Endothelial cell of umbilical vein (primary cell): ENCODE measurements around the gene CMSS1. TPM values are rescaled to one million over a fixed set of nuclear protein-coding genes. Genes with fewer than 3 reads are reported as not detected.

Source experiments
- BruUV-seq: library from RNA; stranded (reverse); fragments of 400-500 nt; replicated peaks from 2 replicates; lab custom pipeline; 2021; lab: Mats Ljungman, UMichigan
- CTCF ChIA-PET: fragments of 300-600, 350-600 bp; sonication (Branson Sonifier 250); formaldehyde crosslinking; loops from one replicate; lab custom pipeline; 2021; ENCODE audit warnings: antibody characterized with exemption, inconsistent platforms; lab: Charles Lee
- POLR2A ChIA-PET: fragments of 300-600, 350-600 bp; sonication (Branson Sonifier 250); formaldehyde crosslinking; loops from one replicate; lab custom pipeline; 2021; ENCODE audit warnings: antibody characterized with exemption, inconsistent platforms; lab: Charles Lee
- DNase-seq: peaks from one replicate; pipeline ENCODE4 v3.0.0-alpha.2; 2011; ENCODE audit warnings: low read depth, low spot score
- FAIRE-seq: peaks from 2 replicates; lab custom pipeline; 2011; peaks lifted over from hg19 to GRCh38; lab: Jason Lieb, UNC
- H2AFZ ChIP-seq: 2 replicates; pipeline ENCODE4 v1.6.0; 2012; ENCODE audit warnings: low read depth, low read length, control low read depth, inconsistent platforms
- H3K27ac ChIP-seq: 2 replicates; pipeline ENCODE4 v1.5.1; 2011; ENCODE audit warnings: low read depth, mild to moderate bottlenecking, control low read depth, low read length, moderate library complexity; ENCODE audit not compliant: insufficient read depth
- H3K27me3 ChIP-seq, 2 experiments: 2 replicates each; pipeline versions ENCODE4 v1.6.0 to v1.6.1; 2011; ENCODE audit warnings: low read length in 2 of 2, mixed read lengths in 1 of 2; ENCODE audit not compliant: control insufficient read depth in 2 of 2, insufficient read depth in 2 of 2
- H3K36me3 ChIP-seq, 2 experiments: 2 replicates in 1 of 2; 3 replicates in 1 of 2; pipeline ENCODE4 v1.5.1; 2011; ENCODE audit warnings: low read length in 2 of 2, mild to moderate bottlenecking in 1 of 2, moderate library complexity in 1 of 2; ENCODE audit not compliant: control insufficient read depth in 2 of 2, insufficient read depth in 2 of 2; ENCODE audit errors: extremely low read depth in 1 of 2
- H3K4me1 ChIP-seq: 3 replicates; pipeline ENCODE4 v1.5.1; 2011; ENCODE audit warnings: mild to moderate bottlenecking, low read length; ENCODE audit not compliant: control insufficient read depth, insufficient read depth; ENCODE audit errors: extremely low read depth
- H3K4me2 ChIP-seq: 2 replicates; pipeline ENCODE4 v1.6.1; 2011; ENCODE audit warnings: low read length, control low read depth, mixed read lengths; ENCODE audit not compliant: insufficient read depth
- H3K4me3 ChIP-seq, 3 experiments: fragments of 200-600 bp in 1 of 3; sonication (generic), shearing (Covaris generic) in 1 of 3; replicated peaks in 1 of 3; 2 replicates each; pipeline ENCODE4 v1.5.1; 2011 to 2016; ENCODE audit warnings: control low read depth in 3 of 3, low read length in 3 of 3, mild to moderate bottlenecking in 2 of 3, inconsistent platforms in 1 of 3, low read depth in 1 of 3, moderate library complexity in 1 of 3; ENCODE audit not compliant: insufficient read depth in 1 of 3
- H3K79me2 ChIP-seq: 2 replicates; pipeline ENCODE4 v1.6.0; 2012; ENCODE audit warnings: low read length, inconsistent platforms; ENCODE audit not compliant: control insufficient read depth, insufficient read depth
- H3K9ac ChIP-seq: replicated peaks from 2 replicates; pipeline ENCODE3; 2011; ENCODE audit warnings: low read length, control low read depth; ENCODE audit not compliant: insufficient read depth; ENCODE audit errors: extremely low read depth
- H3K9me1 ChIP-seq: replicated peaks from 3 replicates; pipeline ENCODE4 v1.6.0; 2011; ENCODE audit warnings: mild to moderate bottlenecking, low read length; ENCODE audit not compliant: control insufficient read depth, insufficient read depth; ENCODE audit errors: extremely low read depth
- H3K9me3 ChIP-seq: replicated peaks from 2 replicates; pipeline ENCODE4 v1.5.1; 2012; ENCODE audit warnings: low read length, inconsistent platforms; ENCODE audit not compliant: control insufficient read depth, insufficient read depth
- H4K20me1 ChIP-seq: replicated peaks from 2 replicates; pipeline ENCODE3; 2011; ENCODE audit warnings: mild to moderate bottlenecking, low read length; ENCODE audit not compliant: control insufficient read depth, insufficient read depth; ENCODE audit errors: extremely low read depth
- EZH2 ChIP-seq: IDR thresholded peaks from 2 replicates; pipeline ENCODE4 v1.6.1; 2012; ENCODE audit warnings: borderline replicate concordance, low read depth, mild to moderate bottlenecking, moderate library complexity, low read length, inconsistent platforms; ENCODE audit not compliant: severe bottlenecking
- FOS ChIP-seq: IDR thresholded peaks from 2 replicates; pipeline ENCODE4 v1.6.1; 2011; ENCODE audit warnings: mild to moderate bottlenecking, low read length, moderate library complexity, borderline replicate concordance; ENCODE audit not compliant: insufficient read depth
- GATA2 ChIP-seq: IDR thresholded peaks from 2 replicates; pipeline ENCODE4 v1.7.0; 2011; ENCODE audit warnings: low read depth, mild to moderate bottlenecking, moderate library complexity, mixed read lengths, low read length; ENCODE audit not compliant: insufficient read length, insufficient read depth
- JUN ChIP-seq: IDR thresholded peaks from 2 replicates; pipeline ENCODE4 v1.6.1; 2011; ENCODE audit warnings: borderline replicate concordance, low read depth; ENCODE audit not compliant: insufficient read length, insufficient read depth
- MYC ChIP-seq: IDR thresholded peaks from one replicate; pipeline ENCODE4 v1.6.1; 2011; ENCODE audit warnings: mild to moderate bottlenecking, low read depth, low read length
- POLR2A ChIP-seq: IDR thresholded peaks from 2 replicates; pipeline ENCODE4 v1.6.1; 2012; ENCODE audit warnings: low read depth, mild to moderate bottlenecking, control low read depth, low read length
- POLR2AphosphoS5 ChIP-seq: IDR thresholded peaks from 2 replicates; pipeline ENCODE4 v1.6.1; 2012; ENCODE audit warnings: low read depth, mild to moderate bottlenecking, control low read depth, low read length, moderate library complexity; ENCODE audit not compliant: insufficient read depth
- dilution Hi-C: fragments of 300-500 bp; cut with MboI; formaldehyde crosslinking; loops from one replicate; pipeline ENCODE4 v1.15.0; 2019; ENCODE audit warnings: low sequenced_read_pairs; ENCODE audit not compliant: extremely low pct_ligation_motif_present
- intact Hi-C: fragments of 100-400 bp; cut with micrococcal nuclease; formaldehyde crosslinking; loops from one replicate; pipeline ENCODE4 v1.10.0; 2022
- polyA plus RNA-seq, 4 experiments: library from polyadenylated mRNA; depleted of rRNA in 3 of 4; stranded (reverse) in 3 of 4; unstranded in 1 of 4; fragments of >200 nt; gene quantifications; 2 replicates each; pipeline versions ENCODE4 v1.2.1 to v1.2.3, GENCODE V29; 2011 to 2012; ENCODE audit warnings: missing spikeins in 1 of 4
- total RNA-seq: library from RNA; stranded (reverse); gene quantifications from 2 replicates; pipeline ENCODE4 v1.2.3, GENCODE V29; 2021
- TF ChIP-seq, protein P1 (sequence below): IDR thresholded peaks from 2 replicates; pipeline ENCODE4 v1.6.1; 2011; ENCODE audit not compliant: insufficient read depth, insufficient read length
- TF ChIP-seq, protein P2 (sequence below), 2 donors: IDR thresholded peaks; 1 replicate in 1 of 2; 2 replicates in 1 of 2; pipeline ENCODE4 v1.5.1; 2011; ENCODE audit warnings: low read length in 2 of 2, mild to moderate bottlenecking in 2 of 2, moderate library complexity in 2 of 2, control low read depth in 1 of 2, inconsistent platforms in 1 of 2, low read depth in 1 of 2; ENCODE audit not compliant: insufficient read depth in 1 of 2; ENCODE audit errors: extremely low read depth in 1 of 2

Gene CMSS1
- total and polyA plus RNA-seq, 2 donors (not counting 3 experiments of a cell fraction or from before 2014, with no cell fraction given): 9.7 to 60.6 TPM

GRCh38 chr3:100227511-100227921, 409.9 kb downstream of the CMSS1 start:
- Histone ChIP-seq H3K4me3 (no peak overlapping the region), H3K9me1 (no peaks in the 10 kb centered on the region), H3K27me3 (no peaks in the 10 kb centered on the region), H3K9me3 (no peaks in the 10 kb centered on the region), H3K4me1 (no peaks in the 10 kb centered on the region), H3K4me2 (no peak overlapping the region), H3K79me2 (no peaks in the 10 kb centered on the region), H3K27ac (no peak overlapping the region), H3K36me3 (no peaks in the 10 kb centered on the region), H3K9ac (no peak overlapping the region), H2AFZ (no peak overlapping the region), H4K20me1 (no peaks in the 10 kb centered on the region)
- intact Hi-C loops (no loop called here), dilution Hi-C loops (no loop called here)
- no peak for DNase-seq
- POLR2A ChIA-PET: no interaction called here
- FAIRE-seq: no peak
- CTCF ChIA-PET: interaction anchor here (0.9 kb wide), 1 partner anchor 368 kb away, joined by 3 read pairs; no protein-coding TSS in a partner anchor
- no peak for TF ChIP-seq JUN
- no peak for TF ChIP-seq GATA2
- TF ChIP-seq, protein P1, sequence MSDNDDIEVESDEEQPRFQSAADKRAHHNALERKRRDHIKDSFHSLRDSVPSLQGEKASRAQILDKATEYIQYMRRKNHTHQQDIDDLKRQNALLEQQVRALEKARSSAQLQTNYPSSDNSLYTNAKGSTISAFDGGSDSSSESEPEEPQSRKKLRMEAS: no peak
- TF ChIP-seq POLR2AphosphoS5: no peak
- no peak for TF ChIP-seq POLR2A
- no peak for TF ChIP-seq MYC
- no peak for TF ChIP-seq FOS
- TF ChIP-seq EZH2: no peak
- TF ChIP-seq, protein P2, sequence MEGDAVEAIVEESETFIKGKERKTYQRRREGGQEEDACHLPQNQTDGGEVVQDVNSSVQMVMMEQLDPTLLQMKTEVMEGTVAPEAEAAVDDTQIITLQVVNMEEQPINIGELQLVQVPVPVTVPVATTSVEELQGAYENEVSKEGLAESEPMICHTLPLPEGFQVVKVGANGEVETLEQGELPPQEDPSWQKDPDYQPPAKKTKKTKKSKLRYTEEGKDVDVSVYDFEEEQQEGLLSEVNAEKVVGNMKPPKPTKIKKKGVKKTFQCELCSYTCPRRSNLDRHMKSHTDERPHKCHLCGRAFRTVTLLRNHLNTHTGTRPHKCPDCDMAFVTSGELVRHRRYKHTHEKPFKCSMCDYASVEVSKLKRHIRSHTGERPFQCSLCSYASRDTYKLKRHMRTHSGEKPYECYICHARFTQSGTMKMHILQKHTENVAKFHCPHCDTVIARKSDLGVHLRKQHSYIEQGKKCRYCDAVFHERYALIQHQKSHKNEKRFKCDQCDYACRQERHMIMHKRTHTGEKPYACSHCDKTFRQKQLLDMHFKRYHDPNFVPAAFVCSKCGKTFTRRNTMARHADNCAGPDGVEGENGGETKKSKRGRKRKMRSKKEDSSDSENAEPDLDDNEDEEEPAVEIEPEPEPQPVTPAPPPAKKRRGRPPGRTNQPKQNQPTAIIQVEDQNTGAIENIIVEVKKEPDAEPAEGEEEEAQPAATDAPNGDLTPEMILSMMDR (IDR thresholded peaks at IDR 0.05; ENCODE audit: extremely low read depth in 1 of 2, insufficient read depth in 1 of 2, low read depth in 1 of 2, low read length in 2 of 2): no peak
- BruUV-seq: no TSS peak
